ENCODE data around the gene CELF2. TPM values are rescaled to one million over a fixed set of nuclear protein-coding genes. Genes with fewer than 3 reads are reported as not detected.

The CELF2 gene
- total RNA-seq, 1 donor from 2014 or later: 33.8 TPM

DNA sequence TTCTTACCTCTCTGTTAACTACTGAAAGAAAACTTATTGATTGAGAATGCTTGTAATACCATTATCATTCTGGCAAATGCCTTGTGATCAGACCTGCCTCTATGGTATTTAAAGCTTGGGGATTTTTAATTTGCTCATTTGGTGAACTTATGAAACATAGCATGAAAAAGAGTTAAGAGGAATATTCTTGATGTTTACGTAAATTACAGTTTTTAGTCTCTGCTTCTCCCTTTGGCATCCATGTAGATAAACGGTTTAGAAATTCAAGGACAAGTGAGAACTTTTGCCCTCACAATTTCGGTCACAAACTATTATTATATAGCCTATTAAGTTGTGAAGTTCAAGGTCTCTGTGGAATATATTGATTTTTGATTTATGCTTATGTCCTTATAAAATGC, 11.2 kb upstream of the CELF2 start:
- TF ChIP-seq, protein P1, sequence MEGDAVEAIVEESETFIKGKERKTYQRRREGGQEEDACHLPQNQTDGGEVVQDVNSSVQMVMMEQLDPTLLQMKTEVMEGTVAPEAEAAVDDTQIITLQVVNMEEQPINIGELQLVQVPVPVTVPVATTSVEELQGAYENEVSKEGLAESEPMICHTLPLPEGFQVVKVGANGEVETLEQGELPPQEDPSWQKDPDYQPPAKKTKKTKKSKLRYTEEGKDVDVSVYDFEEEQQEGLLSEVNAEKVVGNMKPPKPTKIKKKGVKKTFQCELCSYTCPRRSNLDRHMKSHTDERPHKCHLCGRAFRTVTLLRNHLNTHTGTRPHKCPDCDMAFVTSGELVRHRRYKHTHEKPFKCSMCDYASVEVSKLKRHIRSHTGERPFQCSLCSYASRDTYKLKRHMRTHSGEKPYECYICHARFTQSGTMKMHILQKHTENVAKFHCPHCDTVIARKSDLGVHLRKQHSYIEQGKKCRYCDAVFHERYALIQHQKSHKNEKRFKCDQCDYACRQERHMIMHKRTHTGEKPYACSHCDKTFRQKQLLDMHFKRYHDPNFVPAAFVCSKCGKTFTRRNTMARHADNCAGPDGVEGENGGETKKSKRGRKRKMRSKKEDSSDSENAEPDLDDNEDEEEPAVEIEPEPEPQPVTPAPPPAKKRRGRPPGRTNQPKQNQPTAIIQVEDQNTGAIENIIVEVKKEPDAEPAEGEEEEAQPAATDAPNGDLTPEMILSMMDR (IDR thresholded peaks at IDR 0.05): no peak
- Mint-ChIP-seq H3K4me1 (ENCODE audit: unreplicated experiment) (peaks cover 2% of the 10 kb centered on the region), H3K9me3 (ENCODE audit: unreplicated experiment) (no peaks in the 10 kb centered on the region), H3K27me3 (ENCODE audit: unreplicated experiment) (peaks cover 9% of the 10 kb centered on the region), H3K27ac (ENCODE audit: unreplicated experiment) (no peak overlapping the region), H3K36me3 (ENCODE audit: unreplicated experiment) (no peaks in the 10 kb centered on the region), H3K4me3 (ENCODE audit: unreplicated experiment) (no peak overlapping the region)
- no peak for DNase-seq (ENCODE audit: extremely low spot score, unreplicated experiment)

DNA sequence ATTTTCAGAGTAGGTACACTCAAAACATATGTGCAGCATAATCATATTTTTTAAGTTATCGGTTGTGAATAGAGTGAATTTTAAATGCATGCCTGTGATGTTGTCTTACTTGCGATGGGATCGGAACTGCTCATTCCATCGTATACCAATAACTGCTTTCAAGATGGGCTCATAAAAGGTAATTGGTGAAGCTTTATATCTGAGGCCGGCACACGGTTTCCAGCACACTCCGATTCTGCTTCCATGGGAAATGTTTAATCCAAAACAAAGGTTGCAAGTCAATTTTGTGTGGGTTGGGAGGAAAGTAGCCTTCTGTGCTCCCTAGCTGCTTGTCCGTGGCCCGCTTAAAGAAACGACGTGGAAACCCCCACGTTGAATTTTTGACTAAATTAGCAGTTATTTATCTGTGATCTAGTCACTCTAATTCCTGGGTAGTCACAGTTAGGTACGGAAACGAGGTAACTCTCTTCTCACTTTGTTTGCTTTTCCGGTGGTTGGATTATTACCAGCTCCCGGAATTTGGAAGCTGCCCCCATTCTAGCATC, 10.1 kb upstream of the CELF2 start:
- Mint-ChIP-seq H3K27ac (ENCODE audit: unreplicated experiment) (no peak overlapping the region), H3K9me3 (ENCODE audit: unreplicated experiment) (no peaks in the 10 kb centered on the region), H3K27me3 (ENCODE audit: unreplicated experiment) (peaks cover 9% of the 10 kb centered on the region), H3K36me3 (ENCODE audit: unreplicated experiment) (no peaks in the 10 kb centered on the region), H3K4me3 (ENCODE audit: unreplicated experiment) (no peak overlapping the region), H3K4me1 (ENCODE audit: unreplicated experiment) (peaks cover 2% of the 10 kb centered on the region)
- TF ChIP-seq, protein P1 (IDR thresholded peaks at IDR 0.05): no peak
- no peak for DNase-seq (ENCODE audit: extremely low spot score, unreplicated experiment)

DNA sequence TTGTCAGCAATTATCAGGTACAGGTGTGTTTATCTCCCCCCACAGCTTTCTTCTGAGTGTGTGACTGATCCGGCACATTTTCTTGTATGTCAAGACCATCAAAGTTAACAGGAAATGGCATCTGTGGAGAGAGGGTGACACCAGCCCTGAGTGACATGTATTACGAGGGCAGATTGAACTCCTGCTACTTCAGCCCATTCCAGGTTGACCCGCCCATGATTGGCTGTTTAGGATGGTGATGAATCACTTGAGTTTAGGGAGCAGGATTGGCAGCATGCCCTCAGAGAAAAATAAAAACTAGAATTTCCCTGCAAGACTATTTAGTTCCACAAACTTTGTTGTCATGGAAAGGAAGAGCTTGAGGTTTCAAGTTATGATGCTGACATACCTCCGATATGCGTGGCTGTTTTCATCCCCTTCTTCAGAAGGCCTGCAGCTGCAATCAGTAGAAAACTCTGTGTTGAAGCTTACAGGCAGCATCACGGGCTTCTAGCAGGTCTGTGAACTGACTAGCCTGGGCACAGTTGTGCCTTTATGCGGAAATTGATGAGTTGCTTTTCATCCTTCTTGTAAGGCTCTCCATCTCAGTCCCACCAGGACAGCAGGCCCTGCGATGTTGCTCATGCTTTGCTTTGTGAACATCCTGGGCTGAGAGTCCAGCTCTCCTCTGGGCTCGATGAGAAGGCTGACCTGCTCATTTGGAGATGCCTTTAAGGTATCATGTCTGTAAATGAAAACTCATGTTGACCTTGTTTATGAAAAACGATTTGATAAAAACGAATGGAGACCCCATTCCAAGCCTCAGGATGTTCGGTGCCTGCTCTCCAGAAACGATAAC, 8.0 kb upstream of the CELF2 start:
- H3K4me3 Mint-ChIP-seq (ENCODE audit: unreplicated experiment): no peak overlapping the region
- H3K9me3 Mint-ChIP-seq (ENCODE audit: unreplicated experiment): no peaks in the 10 kb centered on the region
- TF ChIP-seq, protein P1 (IDR thresholded peaks at IDR 0.05): no peak
- no peak for DNase-seq (ENCODE audit: extremely low spot score, unreplicated experiment)
- peaks cover 11% of the 10 kb centered on the region for H3K27me3 Mint-ChIP-seq (ENCODE audit: unreplicated experiment)
- H3K27ac Mint-ChIP-seq (ENCODE audit: unreplicated experiment): no peak overlapping the region
- H3K36me3 Mint-ChIP-seq (ENCODE audit: unreplicated experiment): no peaks in the 10 kb centered on the region
- H3K4me1 Mint-ChIP-seq (ENCODE audit: unreplicated experiment): no peaks in the 10 kb centered on the region

DNA sequence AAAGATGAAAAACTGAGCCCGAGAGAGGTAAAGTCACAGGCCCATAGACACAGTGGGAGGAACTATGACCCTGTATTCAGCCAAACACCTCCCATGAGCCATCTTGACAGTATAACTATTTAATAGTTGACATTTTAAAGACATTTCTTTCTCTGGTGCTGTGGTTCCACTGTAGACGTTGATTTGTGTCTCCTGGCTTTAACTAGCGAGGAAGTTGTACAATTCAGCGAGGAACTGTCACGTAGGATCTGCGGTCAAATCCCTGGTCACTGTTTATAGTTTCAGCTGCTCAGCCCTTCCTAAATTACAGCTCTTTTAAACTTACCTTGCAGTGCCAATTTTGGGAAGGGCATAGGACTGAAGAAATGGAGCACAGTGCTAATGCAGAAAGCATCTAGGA, 7.1 kb upstream of the CELF2 start:
- no peaks in the 10 kb centered on the region for H3K36me3 Mint-ChIP-seq (ENCODE audit: unreplicated experiment)
- peaks cover 9% of the 10 kb centered on the region for H3K27me3 Mint-ChIP-seq (ENCODE audit: unreplicated experiment)
- no peak overlapping the region for H3K4me3 Mint-ChIP-seq (ENCODE audit: unreplicated experiment)
- TF ChIP-seq, protein P1 (IDR thresholded peaks at IDR 0.05): no peak
- no peak for DNase-seq (ENCODE audit: extremely low spot score, unreplicated experiment)
- no peaks in the 10 kb centered on the region for H3K9me3 Mint-ChIP-seq (ENCODE audit: unreplicated experiment)
- H3K27ac Mint-ChIP-seq (ENCODE audit: unreplicated experiment): no peak overlapping the region
- no peaks in the 10 kb centered on the region for H3K4me1 Mint-ChIP-seq (ENCODE audit: unreplicated experiment)

DNA sequence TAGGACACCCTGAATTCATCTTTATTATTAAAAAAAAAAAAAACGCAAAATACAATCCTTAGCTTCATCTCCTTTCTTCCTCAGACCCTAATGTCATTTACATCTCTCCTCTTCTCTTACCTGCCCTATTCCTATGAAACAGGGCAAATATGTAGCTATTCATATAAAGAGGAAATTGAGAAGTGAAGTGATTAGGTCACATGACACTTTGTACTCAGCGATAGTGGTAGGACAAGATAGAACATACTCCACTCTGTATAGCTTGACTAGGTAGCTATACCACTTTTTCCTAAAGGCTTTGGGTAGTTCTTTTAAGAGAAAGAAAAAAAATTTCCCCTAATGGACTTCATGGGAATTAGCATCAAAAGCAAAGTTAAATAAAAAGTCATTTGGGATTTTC, 6.2 kb upstream of the CELF2 start:
- TF ChIP-seq, protein P1 (IDR thresholded peaks at IDR 0.05): no peak
- peaks cover 7% of the 10 kb centered on the region for H3K27me3 Mint-ChIP-seq (ENCODE audit: unreplicated experiment)
- no peak for DNase-seq (ENCODE audit: extremely low spot score, unreplicated experiment)
- no peaks in the 10 kb centered on the region for H3K36me3 Mint-ChIP-seq (ENCODE audit: unreplicated experiment)
- no peaks in the 10 kb centered on the region for H3K9me3 Mint-ChIP-seq (ENCODE audit: unreplicated experiment)
- H3K27ac Mint-ChIP-seq (ENCODE audit: unreplicated experiment): no peak overlapping the region
- no peak overlapping the region for H3K4me3 Mint-ChIP-seq (ENCODE audit: unreplicated experiment)
- no peaks in the 10 kb centered on the region for H3K4me1 Mint-ChIP-seq (ENCODE audit: unreplicated experiment)

Data from osteocyte (in vitro differentiated cells).